Activated CD4-positive, alpha-beta T cell treated with anti-CD3 and anti-CD28 coated beads, Interleukin-2, Interleukin-6, amounts not matched to agents 100 ng/mL and 50 ng/mL, durations not matched to agents 16 hours and 8 hours (primary cell): Measurements from ENCODE around the gene TMEM42.

Experiments used
- DNase-seq: peaks from one replicate; pipeline ENCODE4 v3.0.0-alpha.2; 2020

The TMEM42 gene

DNA sequence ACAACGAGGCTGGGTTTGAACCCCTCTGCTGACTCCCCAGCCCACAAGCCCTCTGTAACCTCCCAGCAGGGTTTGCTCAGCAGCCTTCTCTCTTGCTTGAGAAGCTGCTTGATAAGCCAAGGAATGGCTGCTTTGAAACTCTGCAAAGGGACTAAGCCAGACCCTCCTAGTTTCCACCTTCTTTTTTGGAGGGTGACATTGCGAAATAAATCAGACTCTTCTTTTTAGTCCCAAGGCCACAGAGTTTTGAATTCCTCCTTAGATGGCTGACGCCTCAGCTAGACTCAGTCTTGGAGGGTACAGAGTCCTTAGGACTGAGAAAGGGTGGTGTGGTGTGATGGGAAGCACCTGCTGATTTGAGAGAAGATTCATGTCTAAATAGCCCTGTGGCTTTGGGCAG is 13.9 kb downstream of the TMEM42 start:
- DNase-seq, result no peak

DNA sequence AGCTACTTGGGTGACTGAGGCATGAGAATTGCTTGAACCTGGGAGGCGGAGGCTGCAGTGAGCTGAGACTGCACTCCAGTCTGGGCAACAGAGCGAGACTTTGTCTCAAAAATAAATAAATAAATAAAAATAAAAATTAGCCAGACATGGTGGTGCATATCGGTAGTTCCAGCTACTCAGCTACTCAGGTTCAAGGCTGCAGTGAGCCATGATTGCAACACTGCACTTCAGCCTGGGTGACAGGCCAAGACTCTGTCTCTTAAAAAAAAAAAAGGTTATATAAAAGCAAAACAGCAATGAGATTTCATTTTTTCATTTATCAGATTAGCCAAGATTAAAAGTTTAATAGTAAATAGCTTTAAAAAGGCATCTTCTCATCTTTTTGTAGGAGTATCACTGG is 15.6 kb downstream of the TMEM42 start:
- no peak for DNase-seq

DNA sequence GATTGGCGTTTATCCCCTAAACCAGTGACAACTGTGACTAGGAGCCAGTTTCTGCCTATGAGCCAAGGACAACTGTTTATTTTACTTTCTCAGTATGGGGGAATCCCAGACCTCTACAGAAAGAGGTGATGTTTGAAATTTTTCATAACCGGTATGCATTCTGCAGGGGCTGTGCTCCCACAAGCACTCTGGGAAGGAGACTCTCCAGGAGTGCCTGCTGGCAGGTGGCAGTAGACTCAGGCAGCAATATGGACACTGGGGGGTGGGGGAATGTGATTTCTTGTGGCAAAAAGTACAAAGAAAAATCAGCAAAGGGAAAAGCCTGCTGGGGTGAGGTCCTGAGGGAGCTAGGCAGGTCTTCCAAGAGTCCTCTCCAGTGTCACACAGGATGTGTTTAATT is 18.6 kb downstream of the TMEM42 start:
- no peak for DNase-seq

DNA sequence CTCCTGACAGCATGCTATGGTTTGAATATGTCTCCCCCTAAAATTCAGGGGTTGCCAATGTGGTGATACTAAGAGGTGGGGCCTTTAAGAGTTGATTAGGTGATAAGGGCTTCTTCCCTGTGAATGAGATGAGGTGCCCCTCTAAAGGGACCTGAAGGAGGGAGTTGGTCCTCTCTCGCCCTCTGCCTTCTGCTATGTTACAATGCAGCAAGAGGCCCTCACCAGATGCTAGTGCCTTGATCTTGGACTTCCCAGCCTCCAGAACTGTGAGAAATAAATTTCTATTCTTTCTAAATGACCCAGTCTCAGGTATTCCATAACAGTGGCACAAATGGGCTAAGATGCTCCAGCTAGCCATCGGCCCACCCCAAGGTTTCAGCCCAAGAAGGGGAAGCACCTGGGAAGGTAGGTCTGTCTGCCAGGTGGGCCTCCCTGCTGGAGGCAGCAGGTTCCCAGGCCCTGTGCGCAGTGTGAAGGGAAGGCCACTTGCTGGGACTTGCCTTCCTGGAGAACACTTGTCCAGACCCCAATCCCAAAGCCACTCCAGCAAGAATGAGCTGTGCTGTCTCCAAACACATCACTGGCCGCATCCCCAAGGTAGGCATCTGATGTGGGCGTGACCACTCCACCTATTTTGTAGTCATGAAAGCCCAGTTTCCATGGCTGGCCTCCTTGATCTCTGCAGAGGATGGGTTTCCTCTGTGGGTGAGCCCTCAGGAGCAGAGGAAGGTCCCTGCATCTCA is 21.7 kb downstream of the TMEM42 start:
- no peak for DNase-seq

DNA sequence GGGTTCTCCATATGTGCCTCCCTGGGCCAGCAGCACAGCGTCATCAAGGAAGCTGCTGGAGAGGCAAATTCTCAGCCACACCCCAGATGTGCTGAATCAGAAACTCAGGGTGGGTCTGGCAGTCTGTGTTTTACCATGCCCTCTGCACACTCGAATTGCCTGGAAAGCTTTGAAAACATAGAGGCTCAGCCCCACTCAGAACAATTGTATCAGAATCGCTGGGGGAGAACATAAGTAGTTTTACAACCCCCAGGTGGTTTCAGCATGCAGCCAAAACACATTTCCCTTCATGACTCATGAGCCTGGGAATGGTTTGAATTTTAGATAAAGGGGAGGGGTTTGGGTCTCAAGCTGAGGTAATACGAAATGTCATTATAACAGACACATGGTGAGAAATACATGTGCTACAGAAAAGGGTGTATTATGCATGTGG is 22.3 kb downstream of the TMEM42 start:
- DNase-seq, result no peak

DNA sequence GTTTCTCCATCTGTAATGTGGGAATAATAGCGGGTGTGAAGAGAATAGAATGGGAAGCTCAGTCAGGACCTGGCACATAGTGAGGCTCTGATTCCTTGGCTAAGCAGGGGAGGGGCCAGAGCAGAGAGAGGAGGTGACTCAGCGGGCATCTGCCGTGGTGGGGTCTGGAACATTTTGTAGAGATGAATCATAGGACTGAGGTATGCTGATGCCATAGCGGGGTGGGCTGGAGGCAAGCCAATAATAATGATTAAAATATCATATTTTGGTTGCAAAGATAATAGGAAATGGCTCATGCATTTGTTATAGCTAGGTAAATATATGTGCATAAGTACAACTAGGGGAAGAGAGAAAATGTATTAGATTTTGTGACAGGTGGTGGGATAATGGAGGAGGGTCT is 23.9 kb downstream of the TMEM42 start:
- DNase-seq, result no peak

DNA sequence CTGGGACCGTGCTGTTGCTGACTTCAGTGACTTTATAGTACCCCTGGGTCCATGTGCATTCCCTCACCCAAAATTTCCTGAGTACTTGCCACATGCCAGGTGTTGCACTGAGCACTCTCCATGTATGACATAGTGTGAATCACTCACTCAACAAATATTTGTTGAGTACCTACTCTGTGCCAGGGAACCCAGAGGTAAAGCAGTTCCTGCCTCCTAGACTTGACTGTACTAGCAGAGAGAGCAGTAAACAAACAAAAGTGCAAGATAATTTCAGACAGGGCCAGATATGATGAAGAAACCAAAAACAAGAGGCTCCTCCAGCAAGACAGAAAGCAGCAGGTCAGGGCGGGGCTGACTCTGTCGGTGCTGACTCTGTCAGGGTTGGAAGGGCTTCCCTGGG is 24.8 kb downstream of the TMEM42 start:
- no peak for DNase-seq

DNA sequence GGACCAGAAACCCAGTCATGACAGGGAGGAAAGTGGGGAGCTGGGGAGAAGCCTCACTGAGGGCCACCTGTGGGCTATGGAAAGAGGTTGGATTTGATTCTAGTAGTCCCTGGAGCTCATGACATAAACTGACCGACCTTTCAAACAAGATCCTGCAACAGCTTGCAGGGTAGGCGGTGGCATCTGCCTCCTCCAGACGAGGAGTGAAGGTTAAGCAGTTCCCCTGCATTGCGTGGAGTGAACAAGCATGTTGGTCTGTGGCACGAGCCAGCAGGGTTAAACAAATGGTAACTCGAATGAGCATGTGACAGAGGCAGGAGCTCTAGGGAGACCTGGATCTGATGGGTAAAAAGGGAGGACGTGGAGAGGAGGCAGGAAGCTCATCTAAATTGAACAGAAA is 25.4 kb downstream of the TMEM42 start:
- DNase-seq, result no peak

DNA sequence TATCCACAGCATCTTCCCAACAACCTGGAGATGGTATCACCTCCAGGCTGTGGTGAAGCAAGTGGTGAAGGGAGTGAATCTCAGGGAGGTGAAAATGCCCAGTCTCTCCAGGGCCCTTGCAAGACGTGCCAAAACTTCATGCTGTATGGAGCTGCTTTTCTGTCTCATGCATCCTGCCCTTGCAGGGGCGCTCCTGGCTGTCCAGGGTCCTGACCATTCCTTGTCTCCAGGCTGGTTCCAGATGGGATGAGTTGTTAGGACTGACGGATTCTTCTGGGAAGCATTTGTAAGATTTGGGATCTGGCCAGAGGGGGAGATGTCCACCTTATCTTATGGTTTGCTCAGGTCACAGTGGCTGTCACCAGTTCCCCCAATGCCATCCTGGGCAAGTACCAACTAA is 28.5 kb downstream of the TMEM42 start:
- no peak for DNase-seq

DNA sequence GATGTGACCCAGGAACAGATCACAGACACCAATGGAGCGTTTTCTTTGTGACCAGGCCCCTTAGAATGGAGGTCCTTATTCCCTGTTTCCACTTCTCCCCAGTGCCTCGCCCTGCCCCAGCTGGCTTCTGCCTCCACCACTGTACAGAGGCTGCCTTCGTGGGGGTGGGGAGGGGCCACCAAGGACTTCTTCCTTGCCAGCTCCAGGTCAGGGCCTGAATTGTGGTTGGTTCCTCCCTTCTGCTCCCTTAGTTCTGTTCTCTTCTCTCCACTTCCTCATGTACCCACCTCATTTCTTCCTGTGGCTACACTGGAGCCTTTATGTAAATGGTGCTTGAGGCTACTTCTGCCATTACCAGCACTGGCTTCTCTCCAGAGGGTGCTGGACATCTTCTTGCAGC is 29.1 kb downstream of the TMEM42 start:
- no peak for DNase-seq

DNA sequence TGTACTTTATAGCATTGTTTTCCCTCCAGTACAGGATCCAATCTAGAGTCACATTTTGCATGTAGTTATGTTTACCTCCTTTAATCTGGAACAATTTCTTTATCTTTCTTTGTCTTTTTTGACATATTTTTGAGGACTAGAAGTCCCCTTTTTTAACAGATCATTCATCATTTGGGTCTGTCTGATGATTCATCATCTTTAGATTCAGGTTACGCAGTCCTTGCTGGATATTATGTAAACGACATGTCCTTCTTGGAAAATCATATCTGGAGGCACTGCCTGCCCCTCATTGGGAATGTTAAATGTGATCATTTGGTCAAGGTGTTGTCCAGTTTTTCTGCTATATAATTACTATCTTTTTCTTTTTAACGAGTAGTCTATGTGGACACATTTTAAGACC is 31.0 kb downstream of the TMEM42 start:
- DNase-seq, result no peak

DNA sequence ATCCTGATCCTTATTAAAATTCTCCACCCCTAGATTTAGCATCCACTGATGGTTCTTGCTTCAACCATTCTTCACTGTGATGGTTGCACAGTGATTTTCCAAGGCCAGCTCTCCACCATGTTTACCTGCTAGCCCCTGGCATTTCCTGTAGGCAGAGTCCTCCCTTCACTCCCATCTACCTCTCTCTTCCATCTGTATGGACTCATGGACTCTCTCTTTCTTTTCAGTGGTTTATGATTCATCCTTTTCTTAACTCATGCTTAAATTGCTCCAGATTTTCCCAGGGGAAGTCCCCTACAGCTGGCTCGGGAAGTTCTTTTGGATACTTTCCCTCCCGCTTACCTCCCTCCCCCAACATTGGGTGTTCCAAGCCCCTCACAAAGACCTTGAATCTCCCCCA is 31.4 kb downstream of the TMEM42 start:
- DNase-seq, result no peak

DNA sequence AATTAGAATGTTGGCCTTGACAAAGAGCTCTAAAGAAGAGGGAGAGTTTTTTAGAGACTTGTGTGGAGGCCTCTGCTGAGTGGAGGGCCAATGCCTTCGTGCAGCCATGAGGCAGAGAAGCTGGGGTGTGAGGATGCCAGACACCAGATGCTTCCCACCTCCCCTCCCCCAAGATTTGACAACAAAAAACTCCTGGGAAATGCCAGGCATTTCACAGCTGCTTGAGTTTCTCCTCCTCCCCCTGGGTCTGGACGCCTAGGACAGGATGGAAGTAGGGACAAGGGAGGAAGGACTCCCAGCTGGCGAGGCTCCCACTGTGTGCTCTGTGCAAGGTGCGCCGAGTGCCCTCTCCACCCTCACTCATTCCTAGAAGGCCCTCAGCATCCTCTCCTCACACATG is 32.8 kb downstream of the TMEM42 start:
- no peak for DNase-seq

DNA sequence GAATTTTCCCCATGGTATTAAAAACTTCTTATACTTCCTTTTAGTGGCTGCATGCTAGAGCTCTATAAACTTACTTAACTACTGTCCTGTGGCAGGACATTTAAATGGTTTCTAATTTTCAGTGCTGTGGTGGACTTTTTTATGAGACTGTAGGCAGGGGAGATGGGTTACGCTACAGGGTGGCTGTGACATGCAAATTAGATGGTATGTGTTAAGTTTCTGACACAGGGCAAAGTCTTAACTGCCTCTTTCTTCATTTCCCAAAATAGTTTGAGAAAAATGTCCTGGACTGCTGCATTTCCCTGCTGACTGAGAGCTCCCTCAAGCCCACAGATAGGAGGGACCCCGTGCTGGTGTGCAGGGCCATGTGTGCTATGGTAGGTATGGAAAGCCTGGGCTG is 34.7 kb downstream of the TMEM42 start:
- DNase-seq, result no peak

DNA sequence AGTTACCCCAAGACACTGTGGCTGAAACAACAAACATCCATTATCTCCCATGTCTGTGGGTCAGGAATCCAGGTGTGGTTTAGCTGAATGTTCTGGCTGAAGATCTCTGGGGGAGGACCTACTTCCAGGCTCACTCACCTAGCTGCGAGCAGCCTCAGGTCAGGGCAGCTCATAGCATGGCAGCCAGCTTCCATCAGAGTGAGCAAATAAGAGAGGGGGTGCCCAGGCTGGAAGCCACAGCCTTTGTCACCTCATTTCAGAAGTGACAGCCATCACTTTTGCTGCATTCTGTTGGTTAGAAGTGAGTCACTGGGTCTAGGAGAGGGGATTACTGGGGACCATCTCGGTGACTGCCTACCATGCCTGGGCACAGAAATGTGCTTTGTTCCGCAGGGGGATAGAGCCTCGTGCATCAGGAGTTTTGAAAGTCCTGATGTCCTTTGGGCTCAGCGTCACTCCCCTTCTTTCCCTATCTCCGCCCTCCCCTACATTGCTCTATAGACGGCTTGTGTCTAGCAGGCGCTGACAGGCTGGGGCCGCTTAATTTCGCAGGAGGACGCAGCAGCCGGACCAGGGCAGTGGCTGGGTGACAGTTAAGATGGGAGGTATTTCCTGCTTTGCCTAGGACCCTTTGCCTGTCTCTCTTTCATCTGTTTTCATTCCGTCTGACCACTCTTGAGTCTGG is 38.1 kb downstream of the TMEM42 start:
- no peak for DNase-seq

DNA sequence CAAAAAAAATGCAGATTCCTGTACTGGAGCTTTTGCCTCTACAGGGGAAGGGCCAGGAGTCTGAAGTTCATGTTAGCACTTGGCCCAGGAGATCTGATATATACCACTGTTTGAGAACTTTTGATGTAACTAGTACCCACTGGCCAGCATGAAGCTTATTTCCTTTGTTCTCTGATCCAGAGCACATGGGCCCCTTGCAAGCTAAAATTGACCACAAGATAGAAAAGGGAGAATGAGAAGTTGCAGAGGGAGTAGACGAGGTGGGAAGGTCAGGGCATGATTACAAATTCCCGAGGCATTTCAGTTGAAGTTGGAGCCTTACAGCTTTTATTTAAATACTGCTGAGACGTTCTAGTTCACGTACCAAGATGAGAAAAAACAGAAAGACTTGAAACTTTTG is 40.9 kb downstream of the TMEM42 start:
- DNase-seq, result no peak

DNA sequence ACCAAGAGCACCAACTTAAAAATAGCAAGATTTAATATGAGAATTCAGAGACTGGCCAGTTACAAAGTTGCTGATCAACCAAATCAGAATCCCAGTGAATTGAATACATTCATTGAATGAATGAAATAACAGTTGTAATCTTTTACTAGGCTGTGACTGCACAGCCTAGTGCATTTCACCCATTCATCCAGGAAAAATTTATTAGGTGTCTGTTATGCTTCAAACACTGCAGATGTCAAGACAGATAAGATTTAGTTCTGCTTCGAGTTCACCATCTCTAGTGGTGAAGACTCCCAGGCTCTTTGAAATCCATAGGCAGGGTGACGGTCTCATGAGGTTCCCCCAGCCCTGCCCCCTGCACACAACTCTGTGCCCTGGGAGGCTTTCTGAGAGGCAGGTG is 41.6 kb downstream of the TMEM42 start:
- DNase-seq, result no peak

DNA sequence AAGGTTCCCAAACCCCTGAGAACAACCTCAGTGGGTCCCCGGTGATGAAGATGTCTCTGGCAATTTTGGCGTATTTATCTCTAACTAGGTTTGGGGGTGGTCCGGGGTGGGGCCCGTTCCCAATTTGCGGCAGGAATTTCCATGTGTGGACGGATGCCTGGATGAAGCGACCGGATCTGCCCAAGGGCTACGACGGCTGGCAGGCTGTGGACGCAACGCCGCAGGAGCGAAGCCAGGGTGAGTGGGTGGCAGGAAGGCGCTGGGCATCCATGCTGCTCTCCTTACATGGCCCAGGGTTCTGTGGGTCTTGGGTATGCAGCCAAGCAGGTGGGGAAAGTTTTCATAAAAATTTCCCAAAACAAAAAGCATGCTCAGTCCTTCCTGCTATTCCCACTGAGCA is 42.0 kb downstream of the TMEM42 start:
- DNase-seq, result no peak

DNA sequence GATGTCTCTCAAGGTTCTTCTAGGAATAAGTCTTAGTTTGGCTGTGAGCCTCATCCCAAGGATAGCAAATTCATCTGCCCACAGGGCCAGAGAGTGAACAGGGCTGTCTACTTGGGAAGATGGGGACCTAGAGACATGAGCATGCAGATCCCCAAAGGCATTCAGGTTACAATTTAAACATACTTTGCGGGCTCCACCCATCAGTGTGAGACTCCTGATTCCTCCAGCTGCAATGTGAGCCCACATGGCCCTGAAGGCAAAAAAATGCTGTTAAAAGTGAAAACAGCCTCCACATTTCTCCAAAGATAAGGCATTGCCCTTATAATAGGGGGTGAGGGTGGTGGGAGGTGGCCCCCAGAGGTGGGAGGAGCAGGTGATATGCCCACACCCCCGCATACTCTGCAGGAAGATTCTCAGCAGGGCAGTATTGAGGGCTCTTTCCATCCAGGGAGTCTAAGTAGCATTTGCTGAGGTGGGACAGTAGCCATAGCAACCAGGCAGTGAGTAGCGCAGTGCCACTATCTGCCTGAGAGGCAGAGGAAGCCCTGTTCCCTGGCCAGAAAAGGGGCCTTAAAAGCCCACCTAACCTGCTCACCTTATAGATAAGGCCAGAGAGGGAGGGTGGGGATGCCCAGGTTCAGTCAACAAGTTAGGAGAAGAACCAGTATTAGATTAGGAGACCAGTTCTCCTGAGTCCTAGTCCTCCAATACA is 43.9 kb downstream of the TMEM42 start:
- DNase-seq, result no peak

DNA sequence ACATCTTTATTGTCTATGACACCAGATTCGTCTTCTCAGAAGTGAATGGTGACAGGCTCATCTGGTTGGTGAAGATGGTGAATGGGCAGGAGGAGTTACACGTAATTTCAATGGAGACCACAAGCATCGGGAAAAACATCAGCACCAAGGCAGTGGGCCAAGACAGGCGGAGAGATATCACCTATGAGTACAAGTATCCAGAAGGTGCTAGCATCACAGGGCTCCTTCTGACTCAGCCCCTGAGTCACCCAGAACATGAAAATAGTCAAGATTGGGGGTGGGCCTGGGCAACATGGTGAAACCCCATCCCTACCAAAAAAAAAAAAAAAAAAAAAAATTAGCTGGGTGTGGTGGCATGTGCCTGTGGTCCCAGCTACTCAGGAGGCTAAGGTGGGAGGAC is 45.3 kb downstream of the TMEM42 start:
- no peak for DNase-seq

DNA sequence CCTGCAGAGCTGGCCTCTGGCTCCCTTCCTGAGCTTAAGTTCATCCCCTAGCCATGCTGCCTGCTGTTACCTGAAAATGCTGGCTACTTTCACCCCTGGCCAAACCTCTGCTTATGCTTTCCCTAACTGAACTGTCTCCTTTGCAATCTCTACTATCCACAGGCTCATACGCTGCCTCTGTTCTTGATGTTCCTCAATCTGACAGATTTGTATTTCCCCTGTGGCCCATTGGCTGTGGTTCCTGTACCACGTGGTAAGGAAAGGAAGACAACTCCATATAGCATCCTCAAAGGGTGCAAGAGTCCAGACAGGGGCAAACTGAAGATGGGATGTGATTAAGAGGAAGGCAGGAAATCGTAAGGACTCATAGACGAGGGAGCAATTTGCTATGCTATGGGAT is 45.9 kb downstream of the TMEM42 start:
- DNase-seq, result no peak

DNA sequence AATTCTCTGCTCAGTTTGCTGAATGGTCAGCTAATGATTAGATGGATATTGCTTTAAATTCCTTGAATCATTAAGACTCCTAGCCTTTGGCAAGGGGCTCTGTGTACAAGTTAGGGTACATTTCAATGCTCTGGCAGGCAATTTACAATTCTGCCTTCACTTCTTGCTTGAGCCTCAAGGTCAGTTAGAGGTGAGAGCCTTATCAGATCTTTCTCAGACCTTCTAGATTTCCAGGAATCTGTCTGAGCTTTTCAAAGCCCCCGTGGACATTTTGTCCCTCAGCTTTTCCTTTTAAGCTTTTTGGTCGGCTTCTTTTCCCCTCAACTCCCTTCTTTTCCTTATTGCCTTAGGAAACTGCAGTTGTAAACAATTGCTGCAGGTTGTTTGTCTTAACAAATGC is 47.4 kb downstream of the TMEM42 start:
- no peak for DNase-seq

DNA sequence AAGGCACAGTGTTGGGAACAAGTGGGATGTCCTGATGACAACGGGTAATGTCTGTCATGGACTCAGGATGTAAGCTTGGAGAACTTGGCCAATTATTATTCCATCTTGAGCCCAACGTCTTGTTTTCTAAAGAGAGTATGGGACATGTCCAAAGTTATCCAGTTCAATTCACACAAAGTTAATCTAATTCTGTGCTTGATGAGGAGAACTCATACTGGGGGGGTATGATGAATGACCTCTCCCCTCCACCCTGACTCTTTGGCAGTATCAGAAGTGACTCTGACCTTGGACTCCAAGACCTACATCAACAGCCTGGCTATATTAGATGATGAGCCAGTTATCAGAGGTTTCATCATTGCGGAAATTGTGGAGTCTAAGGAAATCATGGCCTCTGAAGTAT is 49.0 kb downstream of the TMEM42 start:
- no peak for DNase-seq

DNA sequence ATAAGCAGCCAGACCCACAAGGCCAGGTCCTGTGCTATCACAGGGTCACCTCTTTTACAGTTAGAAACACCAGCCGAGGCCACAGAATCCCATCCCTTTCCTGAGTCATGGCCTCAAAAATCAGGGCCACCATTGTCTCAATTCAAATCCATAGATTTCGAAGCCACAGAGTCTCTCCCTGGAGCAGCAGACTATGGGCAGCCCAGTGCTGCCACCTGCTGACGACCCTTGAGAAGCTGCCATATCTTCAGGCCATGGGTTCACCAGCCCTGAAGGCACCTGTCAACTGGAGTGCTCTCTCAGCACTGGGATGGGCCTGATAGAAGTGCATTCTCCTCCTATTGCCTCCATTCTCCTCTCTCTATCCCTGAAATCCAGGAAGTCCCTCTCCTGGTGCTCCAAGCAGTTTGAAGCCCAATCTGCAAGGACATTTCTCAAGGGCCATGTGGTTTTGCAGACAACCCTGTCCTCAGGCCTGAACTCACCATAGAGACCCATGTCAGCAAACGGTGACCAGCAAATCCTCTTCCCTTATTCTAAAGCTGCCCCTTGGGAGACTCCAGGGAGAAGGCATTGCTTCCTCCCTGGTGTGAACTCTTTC is 52.3 kb downstream of the TMEM42 start:
- peak; percentile 68 for DNase-seq
